ENCODE data around the gene ANTXRL.
"Not testable (repeated sequence)": the region's sequence is repeated elsewhere in the genome, so short reads cannot be mapped to it uniquely, and the experiment has no call there.

The ANTXRL gene

GRCh38 chr10:46293832-46294640 is 7.2 kb downstream of the ANTXRL start:
- DNase-seq (ENCODE audit: low read depth in 1 of 2, low spot score in 1 of 2): no peak

- DNase-seq (ENCODE audit: low read depth in 1 of 2, low spot score in 1 of 2): no peak
Observed at GRCh38 chr10:46294641-46295220, 7.9 kb downstream of the ANTXRL start.

GRCh38 chr10:46295350-46296010 is 8.7 kb downstream of the ANTXRL start:
- DNase-seq (ENCODE audit: low read depth in 1 of 2, low spot score in 1 of 2): not testable (repeated sequence)

- DNase-seq (ENCODE audit: low read depth in 1 of 2, low spot score in 1 of 2): not testable (repeated sequence)
Observed at GRCh38 chr10:46296086-46296485, 9.3 kb downstream of the ANTXRL start.

DNA sequence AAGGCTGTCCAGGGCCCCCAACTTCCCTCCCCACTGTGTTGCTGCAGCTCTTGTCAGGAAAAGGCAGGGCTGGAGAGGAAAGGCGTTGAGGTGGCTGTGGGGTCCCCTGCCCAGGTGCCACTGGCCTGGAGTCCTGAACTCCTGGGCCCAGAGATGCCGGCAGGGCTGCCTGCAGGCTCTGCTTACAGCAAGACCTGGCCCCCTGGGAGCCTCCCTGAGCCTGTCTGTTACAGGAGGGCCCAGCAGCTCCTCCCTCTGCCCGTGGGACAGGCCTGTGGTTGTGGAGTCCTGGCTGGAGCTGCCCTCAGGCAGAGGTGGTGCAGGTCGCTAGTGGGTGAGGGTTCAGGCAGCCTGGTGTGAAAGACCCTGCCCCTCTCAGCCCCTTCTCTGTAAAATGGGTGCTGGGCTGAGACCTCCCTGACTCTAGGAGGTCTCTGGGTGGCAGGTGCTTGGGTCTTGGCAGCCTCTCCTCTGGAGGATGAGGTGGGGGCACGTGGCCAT is 9.9 kb downstream of the ANTXRL start:
- DNase-seq (ENCODE audit: low read depth in 1 of 2, low spot score in 1 of 2): no peak

GRCh38 chr10:46297406-46298204 is 10.8 kb downstream of the ANTXRL start:
- no peak for DNase-seq (ENCODE audit: low read depth in 1 of 2, low spot score in 1 of 2)

GRCh38 chr10:46298477-46299285 is 11.9 kb downstream of the ANTXRL start:
- DNase-seq (ENCODE audit: low read depth in 1 of 2, low spot score in 1 of 2): peak in 1 of 2 donors; percentile 0

DNA sequence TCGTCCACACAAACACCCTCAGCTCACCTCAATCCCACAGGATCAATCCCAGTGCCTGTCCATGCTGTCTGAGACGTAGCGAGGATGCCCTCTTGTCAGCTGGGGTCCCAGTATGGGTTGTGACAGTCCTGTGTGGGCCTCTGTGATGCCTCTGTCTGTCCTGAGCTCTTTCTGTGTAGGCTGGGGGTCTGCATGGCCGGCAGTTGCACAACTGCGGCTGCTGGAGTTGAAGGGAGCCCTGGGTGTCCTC is 12.4 kb downstream of the ANTXRL start:
- no peak for DNase-seq (ENCODE audit: low read depth in 1 of 2, low spot score in 1 of 2)

GRCh38 chr10:46299536-46300369 is 13.0 kb downstream of the ANTXRL start:
- DNase-seq (ENCODE audit: low read depth in 1 of 2, low spot score in 1 of 2): no peak

DNA sequence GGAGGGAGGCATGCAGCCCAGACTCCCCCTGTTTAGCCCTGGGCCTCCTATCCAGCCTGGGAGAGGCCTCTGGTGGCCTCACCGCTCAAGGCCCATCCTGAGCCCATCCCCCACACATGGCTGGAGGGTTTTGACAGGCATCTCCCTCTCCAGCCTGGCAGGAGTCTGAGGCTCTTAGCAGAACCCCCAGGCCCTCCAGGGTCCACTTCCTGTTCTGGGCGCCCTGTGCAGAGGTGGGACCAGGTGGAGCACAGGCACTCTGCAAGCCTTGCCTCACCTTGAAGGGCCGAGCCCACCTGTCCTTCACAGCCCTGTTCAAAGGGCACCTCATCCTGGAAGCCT is 13.5 kb downstream of the ANTXRL start:
- not testable (repeated sequence) for DNase-seq (ENCODE audit: low read depth in 1 of 2, low spot score in 1 of 2)

DNA sequence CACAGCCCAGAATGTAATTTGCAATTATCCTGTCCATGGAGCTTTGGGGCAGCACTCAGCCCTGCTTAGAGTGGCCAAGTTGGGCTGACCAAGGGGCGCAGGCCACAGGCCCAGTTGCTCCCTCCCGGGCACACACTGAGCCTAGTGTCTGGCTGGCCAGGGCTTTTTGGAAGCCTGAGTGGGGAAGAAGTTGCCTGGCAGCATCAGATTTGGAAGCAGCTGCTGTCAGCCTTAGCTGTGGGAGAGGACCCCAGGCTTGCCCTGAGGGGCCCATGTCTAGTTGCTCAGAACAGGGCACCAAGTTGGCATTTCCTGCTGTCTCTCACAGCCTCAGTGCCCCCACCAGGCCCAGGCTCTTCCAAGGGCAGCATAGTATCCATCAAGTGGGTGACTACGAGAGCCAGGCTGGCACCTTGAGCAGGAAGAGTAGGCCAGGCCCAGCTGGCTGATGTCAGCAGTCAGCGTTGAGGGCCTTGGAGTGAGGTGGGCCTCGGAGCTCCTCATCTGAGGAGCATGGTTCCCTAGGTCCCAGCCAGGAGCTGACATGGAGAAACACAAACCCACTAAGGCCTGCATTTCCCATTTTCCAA is 14.4 kb downstream of the ANTXRL start:
- no peak for DNase-seq (ENCODE audit: low read depth in 1 of 2, low spot score in 1 of 2)

DNA sequence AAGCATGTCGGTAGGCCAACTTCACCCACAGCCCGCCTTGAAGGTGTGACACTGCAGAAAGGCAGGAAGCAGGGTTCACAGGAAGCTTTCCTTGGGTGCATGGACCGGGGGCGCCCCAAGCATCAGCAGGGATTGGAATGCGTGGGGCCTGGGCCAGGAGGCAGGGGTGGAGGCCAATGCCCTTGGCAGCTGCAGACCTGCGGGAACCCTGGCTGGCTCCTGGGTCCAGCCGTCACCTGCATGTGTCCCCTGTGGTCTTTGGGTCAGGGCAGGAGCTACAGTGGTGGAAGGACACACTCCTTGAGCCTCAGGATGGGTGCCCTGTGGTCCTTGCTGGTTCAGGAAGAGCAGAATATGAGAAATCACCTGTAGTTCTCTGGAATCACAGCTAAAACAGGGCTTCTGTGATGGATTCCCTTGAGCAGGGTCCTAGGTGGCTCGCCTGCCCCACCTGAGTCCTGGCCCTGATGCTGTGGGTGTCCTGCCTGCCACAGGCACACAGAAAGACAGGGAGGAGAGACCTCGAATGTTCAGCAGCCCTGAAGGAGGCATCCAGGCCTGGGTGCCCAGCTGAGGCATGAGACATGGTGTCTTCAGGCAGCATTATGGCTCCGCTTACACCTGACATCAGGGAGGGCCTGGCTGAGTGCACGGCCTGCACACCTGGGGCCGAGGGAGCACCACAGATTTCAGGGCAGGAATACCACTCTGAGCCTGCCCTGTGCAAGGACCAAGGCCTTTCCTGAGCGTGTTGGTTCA is 15.1 kb downstream of the ANTXRL start:
- DNase-seq (ENCODE audit: low read depth in 1 of 2, low spot score in 1 of 2): no peak

DNA sequence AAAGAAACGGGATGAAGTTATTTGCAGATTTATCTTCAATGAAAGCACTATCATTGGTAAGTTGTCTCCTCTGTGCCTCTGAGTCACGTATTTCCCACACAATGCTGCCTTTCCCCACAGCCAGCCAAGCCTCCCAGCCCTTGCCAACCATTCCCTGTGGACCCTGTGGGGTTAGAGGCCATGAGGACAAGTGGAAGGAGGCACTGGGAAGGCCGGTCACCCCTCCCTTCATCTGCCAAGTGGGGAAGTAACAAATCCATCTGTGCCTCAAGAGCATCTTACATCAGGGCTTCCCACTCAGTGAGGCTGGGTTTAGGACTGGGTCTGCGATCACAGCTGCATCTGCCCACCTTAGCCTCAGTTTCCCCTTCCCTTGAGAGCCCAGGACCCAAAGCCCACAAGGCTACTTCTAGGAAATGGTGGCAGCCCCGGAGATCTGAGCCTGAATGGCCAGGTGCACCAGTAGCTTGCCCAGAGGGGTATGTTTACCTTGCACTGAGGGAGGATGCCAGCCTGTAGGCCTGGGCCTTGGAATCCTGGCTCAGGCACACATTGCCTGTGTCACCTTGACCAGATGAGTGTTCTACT is 16.1 kb downstream of the ANTXRL start:
- DNase-seq (ENCODE audit: low read depth in 1 of 2, low spot score in 1 of 2): not testable (repeated sequence)

DNA sequence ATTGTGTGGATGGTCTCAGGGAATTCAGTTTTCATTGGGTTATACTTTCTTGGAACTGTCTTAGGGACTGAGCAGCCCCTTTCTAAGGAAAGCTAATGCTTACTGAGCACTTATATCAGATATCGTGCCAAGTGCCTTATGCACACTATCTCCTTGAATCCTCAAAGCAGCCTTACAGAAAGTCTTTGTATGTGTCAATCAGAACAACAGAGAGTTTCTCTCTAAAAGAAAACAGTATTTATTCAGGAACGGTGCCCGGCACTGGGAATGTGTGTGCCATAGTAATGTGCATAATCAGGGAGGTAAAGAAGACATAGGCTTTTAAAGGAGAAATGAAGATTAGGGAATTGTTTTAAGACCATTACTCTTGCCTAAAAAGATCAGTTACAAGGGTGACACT is 17.3 kb downstream of the ANTXRL start:
- DNase-seq (ENCODE audit: low read depth in 1 of 2, low spot score in 1 of 2): no peak

DNA sequence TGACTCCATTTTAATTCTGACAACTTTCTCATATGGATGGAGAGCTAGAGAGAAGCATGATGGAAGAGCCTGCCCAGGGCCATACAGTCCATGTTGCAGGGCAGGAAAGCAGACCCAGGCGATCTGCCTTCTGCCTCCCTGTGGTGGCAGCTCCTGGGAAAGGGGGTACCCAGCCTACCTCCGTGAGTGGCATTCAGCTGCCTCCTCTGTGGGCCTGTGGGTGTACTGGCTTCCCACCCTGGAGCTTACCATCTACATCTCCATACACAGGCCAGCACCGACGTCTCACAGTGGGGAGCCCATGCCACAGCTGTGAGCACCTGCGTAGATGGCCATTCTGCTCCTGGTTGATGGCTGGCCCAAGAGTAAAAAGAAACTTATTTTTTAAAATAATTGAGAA is 17.9 kb downstream of the ANTXRL start:
- not testable (repeated sequence) for DNase-seq (ENCODE audit: low read depth in 1 of 2, low spot score in 1 of 2)

GRCh38 chr10:46305079-46305818 is 18.5 kb downstream of the ANTXRL start:
- no peak for DNase-seq (ENCODE audit: low read depth in 1 of 2, low spot score in 1 of 2)

DNA sequence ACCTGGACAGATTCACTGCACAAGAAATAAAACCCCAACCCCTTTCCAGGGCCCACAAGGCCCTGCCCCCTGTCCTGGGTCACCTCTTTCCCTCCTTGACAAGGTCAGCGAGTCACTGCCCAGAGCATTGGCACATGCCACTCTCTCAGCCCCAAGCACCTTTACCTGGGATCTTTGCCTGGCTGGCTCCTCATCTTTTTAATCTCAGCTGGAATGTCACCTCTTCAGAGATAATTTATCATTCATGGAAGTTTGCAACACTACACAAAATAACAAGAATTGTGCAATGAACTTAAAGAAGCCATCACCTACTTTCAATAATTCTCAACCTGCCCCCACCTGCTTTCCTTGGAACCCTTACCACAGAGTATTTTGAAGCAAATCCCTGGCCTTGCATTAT is 19.2 kb downstream of the ANTXRL start:
- DNase-seq (ENCODE audit: low read depth in 1 of 2, low spot score in 1 of 2): no peak

Measured in activated CD4-positive, alpha-beta T cell treated with anti-CD3 and anti-CD28 coated beads, Interleukin-2, amount 50 U/mL, for 24 hours (primary cell).